ENCODE measurements around the gene TBATA.

TBATA gene

DNA sequence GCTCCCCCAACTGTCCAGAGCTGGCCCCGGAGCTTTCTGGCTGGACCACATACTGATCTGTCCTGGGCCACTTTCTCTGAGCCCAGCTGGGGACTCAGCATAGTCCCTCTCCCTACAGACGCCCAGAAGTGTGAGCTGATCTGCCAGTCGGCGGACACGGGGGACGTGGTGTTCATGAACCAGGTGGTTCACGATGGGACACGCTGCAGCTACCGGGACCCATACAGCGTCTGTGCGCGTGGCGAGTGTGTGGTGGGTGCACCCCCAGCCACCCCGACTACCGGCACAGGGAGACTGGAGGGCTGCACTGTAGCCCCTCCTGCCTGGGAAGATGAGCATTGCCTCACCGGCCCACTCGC is 41.8 kb downstream of the TBATA start:
- WGBS (ENCODE audit: extremely low coverage, insufficient coverage, insufficient read length), result no CpG with 5 or more reads among the region's 17 CpGs
- Histone ChIP-seq H3K18ac (ENCODE audit: low read length) (no peak overlapping the region), H3K27me3 (ENCODE audit: insufficient read depth, low read length) (no peaks in the 10 kb centered on the region), H2BK5ac (ENCODE audit: low read depth, low read length, poor library complexity) (no peak overlapping the region), H2AK5ac (ENCODE audit: low read length) (no peak overlapping the region), H3K9me3 (ENCODE audit: insufficient read depth, low read depth, low read length) (peaks cover 3% of the 10 kb centered on the region), H4K12ac (ENCODE audit: low read depth, low read length) (no peak overlapping the region), H4K8ac (ENCODE audit: low read depth, low read length) (no peak overlapping the region), H3K9ac (ENCODE audit: low read length) (no peak overlapping the region), H3K79me1 (ENCODE audit: low read length) (no peaks in the 10 kb centered on the region), H3K14ac (ENCODE audit: low read length) (no peak overlapping the region), H3K27ac (ENCODE audit: low read depth, low read length) (no peak overlapping the region), H4K91ac (ENCODE audit: low read depth, low read length) (no peak overlapping the region), H3K79me2 (ENCODE audit: control insufficient read depth, insufficient read depth, low read length, poor library complexity) (no peaks in the 10 kb centered on the region), H2AFZ (ENCODE audit: insufficient read depth, low read length, poor library complexity) (no peak overlapping the region), H3K4me2 (ENCODE audit: low read length) (no peak overlapping the region), H3K4me1 (ENCODE audit: control insufficient read depth in 1 of 2, insufficient read depth in 2 of 2, low read length in 2 of 2) (peaks cover 5 to 6% of the 10 kb centered on the region in 2 experiments), H3K4me3 (ENCODE audit: low read depth, low read length) (no peak overlapping the region), H3K23ac (ENCODE audit: low read length) (no peak overlapping the region), H2BK12ac (ENCODE audit: low read length) (no peak overlapping the region), H3K36me3 (ENCODE audit: control insufficient read depth in 1 of 2, insufficient read depth in 2 of 2, low read length in 2 of 2) (no peaks in the 10 kb centered on the region), H2BK120ac (ENCODE audit: insufficient read depth, low read length, poor library complexity) (no peak overlapping the region), H3K4ac (ENCODE audit: low read depth, low read length) (no peak overlapping the region)
- DNase-seq, result no peak

DNA sequence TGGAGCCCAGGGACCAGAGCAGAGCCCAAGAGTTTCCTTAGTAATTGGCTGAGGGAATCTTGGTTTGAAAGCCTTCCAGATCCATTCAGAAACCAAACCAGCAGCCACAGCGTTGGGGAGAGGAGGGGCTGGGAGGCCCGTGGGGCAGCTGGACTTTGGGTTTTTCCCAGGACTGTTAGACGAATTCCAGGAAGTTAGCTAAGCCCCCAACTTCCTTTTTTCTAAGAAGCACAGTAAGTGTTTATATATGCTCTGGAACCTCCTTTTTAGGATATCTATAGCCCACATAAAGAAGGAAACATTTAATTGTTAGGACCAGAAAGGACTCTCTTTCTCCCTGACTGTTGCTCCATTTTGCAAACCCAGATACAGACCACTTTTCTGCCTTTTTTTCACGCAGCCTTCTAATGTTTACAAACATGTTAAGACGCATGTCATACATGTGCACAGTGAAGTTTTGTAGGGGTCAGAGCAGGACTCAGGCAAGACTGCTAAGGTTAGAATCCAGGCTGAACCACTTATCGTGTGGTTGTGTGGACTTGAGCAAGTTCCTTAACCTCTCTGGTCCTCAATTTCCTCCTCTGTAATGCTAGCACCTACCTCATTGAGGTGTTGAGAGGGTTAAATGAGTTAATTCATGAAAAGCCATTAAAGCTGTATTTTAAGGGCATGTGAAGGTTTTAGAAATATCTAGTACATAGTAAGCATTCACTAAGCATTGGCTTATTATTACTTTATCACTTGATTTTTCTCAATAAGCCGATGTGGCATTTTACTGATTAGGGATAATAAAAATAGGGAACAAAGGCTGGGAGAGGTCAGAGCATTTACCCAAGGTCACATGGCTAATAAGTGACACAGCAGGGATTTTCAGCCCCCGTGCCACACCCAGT is 42.4 kb downstream of the TBATA start:
- H2BK120ac ChIP-seq (ENCODE audit: insufficient read depth, low read length, poor library complexity), result no peak overlapping the region
- no peak overlapping the region for H3K27ac ChIP-seq (ENCODE audit: low read depth, low read length)
- no peaks in the 10 kb centered on the region for H3K79me2 ChIP-seq (ENCODE audit: control insufficient read depth, insufficient read depth, low read length, poor library complexity)
- peak in 1 of 2 donors; percentile 12 for DNase-seq
- no peaks in the 10 kb centered on the region for H3K36me3 ChIP-seq (ENCODE audit: control insufficient read depth in 1 of 2, insufficient read depth in 2 of 2, low read length in 2 of 2)
- no peak overlapping the region for H2AK5ac ChIP-seq (ENCODE audit: low read length)
- no peak overlapping the region for H4K91ac ChIP-seq (ENCODE audit: low read depth, low read length)
- no peak overlapping the region for H2AFZ ChIP-seq (ENCODE audit: insufficient read depth, low read length, poor library complexity)
- H3K4me3 ChIP-seq (ENCODE audit: low read depth, low read length), result no peak overlapping the region
- H3K18ac ChIP-seq (ENCODE audit: low read length), result no peak overlapping the region
- H3K9ac ChIP-seq (ENCODE audit: low read length), result no peak overlapping the region
- H3K4ac ChIP-seq (ENCODE audit: low read depth, low read length), result no peak overlapping the region
- peaks cover 5 to 6% of the 10 kb centered on the region in 2 experiments for H3K4me1 ChIP-seq (ENCODE audit: control insufficient read depth in 1 of 2, insufficient read depth in 2 of 2, low read length in 2 of 2)
- no peak overlapping the region for H3K23ac ChIP-seq (ENCODE audit: low read length)
- no peak overlapping the region for H4K12ac ChIP-seq (ENCODE audit: low read depth, low read length)
- H3K27me3 ChIP-seq (ENCODE audit: insufficient read depth, low read length), result no peaks in the 10 kb centered on the region
- H3K4me2 ChIP-seq (ENCODE audit: low read length), result no peak overlapping the region
- no peak overlapping the region for H4K8ac ChIP-seq (ENCODE audit: low read depth, low read length)
- H2BK5ac ChIP-seq (ENCODE audit: low read depth, low read length, poor library complexity), result no peak overlapping the region
- H3K14ac ChIP-seq (ENCODE audit: low read length), result no peak overlapping the region
- peaks cover 3% of the 10 kb centered on the region for H3K9me3 ChIP-seq (ENCODE audit: insufficient read depth, low read depth, low read length)
- no peak overlapping the region for H2BK12ac ChIP-seq (ENCODE audit: low read length)
- WGBS (ENCODE audit: extremely low coverage, insufficient coverage, insufficient read length), result no CpG with 5 or more reads among the region's 8 CpGs
- no peaks in the 10 kb centered on the region for H3K79me1 ChIP-seq (ENCODE audit: low read length)

DNA sequence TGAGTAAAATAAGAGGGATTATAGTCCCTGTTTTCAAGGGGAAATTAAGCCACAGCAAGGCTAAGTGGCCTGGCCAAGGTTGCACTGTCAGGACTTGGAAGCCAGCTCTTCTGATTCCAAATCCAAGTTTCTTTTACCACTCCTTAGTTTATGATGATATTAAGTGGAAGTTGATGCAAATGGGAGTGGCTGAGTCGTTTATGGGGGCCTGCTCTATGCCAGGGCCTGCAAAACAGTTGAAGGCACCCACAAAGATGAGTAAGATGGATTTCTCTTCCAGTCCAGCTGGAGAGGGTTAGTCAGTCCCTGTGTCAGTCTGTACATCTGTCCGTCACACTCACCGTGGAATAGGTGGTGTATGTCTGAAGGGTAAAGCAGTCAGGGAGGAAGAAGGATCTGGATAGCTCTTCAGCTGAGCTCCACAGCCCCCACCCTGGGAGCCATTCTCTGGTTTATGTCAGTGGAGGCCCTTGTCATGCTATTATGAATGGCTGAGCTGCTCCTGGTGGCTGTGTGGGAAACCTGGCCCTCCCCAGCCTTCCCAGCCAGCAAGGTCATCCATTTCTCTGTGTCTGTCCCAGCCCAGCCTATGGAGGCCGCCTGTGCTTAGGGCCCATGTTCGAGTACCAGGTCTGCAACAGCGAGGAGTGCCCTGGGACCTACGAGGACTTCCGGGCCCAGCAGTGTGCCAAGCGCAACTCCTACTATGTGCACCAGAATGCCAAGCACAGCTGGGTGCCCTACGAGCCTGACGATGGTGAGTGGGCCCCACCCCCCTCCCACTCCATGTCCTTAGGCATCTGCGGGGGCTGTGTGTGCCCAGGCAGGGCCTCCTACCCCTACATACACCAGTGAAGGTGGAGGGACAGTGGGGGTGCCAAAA is 44.5 kb downstream of the TBATA start:
- no peak overlapping the region for H2BK5ac ChIP-seq (ENCODE audit: low read depth, low read length, poor library complexity)
- no CpG with 5 or more reads among the region's 12 CpGs for WGBS (ENCODE audit: extremely low coverage, insufficient coverage, insufficient read length)

GRCh38 chr10:70738761-70739121 is 46.4 kb downstream of the TBATA start:
- Histone ChIP-seq H2AK5ac (ENCODE audit: low read length) (no peak overlapping the region), H3K9me3 (ENCODE audit: insufficient read depth, low read depth, low read length) (peaks cover 3% of the 10 kb centered on the region), H3K36me3 (ENCODE audit: control insufficient read depth in 1 of 2, insufficient read depth in 2 of 2, low read length in 2 of 2) (no peaks in the 10 kb centered on the region), H4K8ac (ENCODE audit: low read depth, low read length) (no peak overlapping the region), H2BK120ac (ENCODE audit: insufficient read depth, low read length, poor library complexity) (no peak overlapping the region), H2BK12ac (ENCODE audit: low read length) (no peak overlapping the region), H3K18ac (ENCODE audit: low read length) (no peak overlapping the region), H3K27ac (ENCODE audit: low read depth, low read length) (no peak overlapping the region), H2BK5ac (ENCODE audit: low read depth, low read length, poor library complexity) (no peak overlapping the region), H3K9ac (ENCODE audit: low read length) (no peak overlapping the region), H3K14ac (ENCODE audit: low read length) (no peak overlapping the region), H2AFZ (ENCODE audit: insufficient read depth, low read length, poor library complexity) (no peak overlapping the region), H4K12ac (ENCODE audit: low read depth, low read length) (no peak overlapping the region), H3K27me3 (ENCODE audit: insufficient read depth, low read length) (no peaks in the 10 kb centered on the region), H3K79me1 (ENCODE audit: low read length) (no peaks in the 10 kb centered on the region), H3K4me2 (ENCODE audit: low read length) (no peak overlapping the region), H4K91ac (ENCODE audit: low read depth, low read length) (no peak overlapping the region), H3K79me2 (ENCODE audit: control insufficient read depth, insufficient read depth, low read length, poor library complexity) (no peaks in the 10 kb centered on the region), H3K4me3 (ENCODE audit: low read depth, low read length) (no peak overlapping the region), H3K4ac (ENCODE audit: low read depth, low read length) (no peak overlapping the region), H3K23ac (ENCODE audit: low read length) (no peak overlapping the region), H3K4me1 (ENCODE audit: control insufficient read depth in 1 of 2, insufficient read depth in 2 of 2, low read length in 2 of 2) (peaks cover 5 to 6% of the 10 kb centered on the region in 2 experiments)
- WGBS (ENCODE audit: extremely low coverage, insufficient coverage, insufficient read length), result no CpG with 5 or more reads among the region's 12 CpGs
- no peak for DNase-seq

More for the DNA sequence above, 44.5 kb downstream of the TBATA start:
- no peak overlapping the region for H2AK5ac ChIP-seq (ENCODE audit: low read length)
- H2BK120ac ChIP-seq (ENCODE audit: insufficient read depth, low read length, poor library complexity), result no peak overlapping the region
- no peak overlapping the region for H3K14ac ChIP-seq (ENCODE audit: low read length)
- no peaks in the 10 kb centered on the region for H3K79me1 ChIP-seq (ENCODE audit: low read length)
- DNase-seq, result no peak
- no peak overlapping the region for H4K12ac ChIP-seq (ENCODE audit: low read depth, low read length)
- H2BK12ac ChIP-seq (ENCODE audit: low read length), result no peak overlapping the region
- no peaks in the 10 kb centered on the region for H3K27me3 ChIP-seq (ENCODE audit: insufficient read depth, low read length)
- no peak overlapping the region for H4K8ac ChIP-seq (ENCODE audit: low read depth, low read length)
- H3K79me2 ChIP-seq (ENCODE audit: control insufficient read depth, insufficient read depth, low read length, poor library complexity), result no peaks in the 10 kb centered on the region
- H3K9me3 ChIP-seq (ENCODE audit: insufficient read depth, low read depth, low read length), result peaks cover 3% of the 10 kb centered on the region
- H3K4ac ChIP-seq (ENCODE audit: low read depth, low read length), result no peak overlapping the region
- no peak overlapping the region for H3K4me2 ChIP-seq (ENCODE audit: low read length)
- H3K23ac ChIP-seq (ENCODE audit: low read length), result no peak overlapping the region
- H3K18ac ChIP-seq (ENCODE audit: low read length), result no peak overlapping the region
- no peaks in the 10 kb centered on the region for H3K36me3 ChIP-seq (ENCODE audit: control insufficient read depth in 1 of 2, insufficient read depth in 2 of 2, low read length in 2 of 2)
- no peak overlapping the region for H3K4me3 ChIP-seq (ENCODE audit: low read depth, low read length)
- peaks cover 5 to 6% of the 10 kb centered on the region in 2 experiments for H3K4me1 ChIP-seq (ENCODE audit: control insufficient read depth in 1 of 2, insufficient read depth in 2 of 2, low read length in 2 of 2)
- no peak overlapping the region for H3K27ac ChIP-seq (ENCODE audit: low read depth, low read length)
- H3K9ac ChIP-seq (ENCODE audit: low read length), result no peak overlapping the region
- no peak overlapping the region for H4K91ac ChIP-seq (ENCODE audit: low read depth, low read length)
- H2AFZ ChIP-seq (ENCODE audit: insufficient read depth, low read length, poor library complexity), result no peak overlapping the region

Measured in trophoblast cell (in vitro differentiated cells and primary cell).